HFF-Myc (cell line): ENCODE results near the gene PLBD1.

ENCODE experiments used
- DNase-seq: peaks from one replicate; pipeline ENCODE4 v3.0.0-alpha.2; 2011; ENCODE audit warnings: low read depth; ENCODE audit errors: extremely low read depth
- H3K4me3 ChIP-seq: replicated peaks from 2 replicates; pipeline ENCODE4 v1.5.1; 2011; ENCODE audit warnings: low read depth, mild to moderate bottlenecking, control low read depth, low read length
- TF ChIP-seq, protein P1 (sequence below): IDR thresholded peaks from 2 replicates; pipeline ENCODE4 v1.5.1; 2012; ENCODE audit warnings: mild to moderate bottlenecking, low read depth, low read length, control low read depth; ENCODE audit errors: missing control alignments

PLBD1 gene

DNA sequence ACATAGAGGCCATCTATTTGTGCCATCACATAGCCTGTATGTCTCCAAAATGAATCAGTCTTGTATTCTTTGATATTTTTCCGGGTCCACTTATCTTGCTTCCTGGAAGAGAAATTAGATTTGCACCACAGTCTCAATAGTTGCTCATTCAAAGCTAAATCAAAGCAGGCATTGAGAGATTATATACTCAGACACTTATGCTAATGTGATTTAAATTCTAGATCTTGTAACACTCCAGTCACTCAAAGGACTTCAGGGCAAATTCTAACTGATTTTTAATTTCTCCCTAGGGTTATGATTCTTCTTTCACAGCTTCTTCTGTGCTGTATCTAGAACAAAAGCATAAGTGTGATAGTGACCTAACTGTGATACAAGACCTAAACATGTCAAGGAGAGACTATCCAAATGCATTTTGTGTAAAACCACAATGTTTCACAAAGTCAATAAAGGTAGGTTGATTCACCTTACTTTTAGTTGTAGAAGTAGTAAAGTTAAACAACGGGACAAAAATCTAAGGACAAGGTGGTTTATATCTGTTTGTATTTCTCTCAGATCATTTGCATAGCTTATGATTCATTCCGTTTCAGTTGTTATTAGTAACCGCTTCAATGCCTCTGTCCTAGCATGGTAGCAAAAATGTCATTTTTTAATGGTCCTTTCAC is 26.8 kb downstream of the PLBD1 start:
- TF ChIP-seq, protein P1, sequence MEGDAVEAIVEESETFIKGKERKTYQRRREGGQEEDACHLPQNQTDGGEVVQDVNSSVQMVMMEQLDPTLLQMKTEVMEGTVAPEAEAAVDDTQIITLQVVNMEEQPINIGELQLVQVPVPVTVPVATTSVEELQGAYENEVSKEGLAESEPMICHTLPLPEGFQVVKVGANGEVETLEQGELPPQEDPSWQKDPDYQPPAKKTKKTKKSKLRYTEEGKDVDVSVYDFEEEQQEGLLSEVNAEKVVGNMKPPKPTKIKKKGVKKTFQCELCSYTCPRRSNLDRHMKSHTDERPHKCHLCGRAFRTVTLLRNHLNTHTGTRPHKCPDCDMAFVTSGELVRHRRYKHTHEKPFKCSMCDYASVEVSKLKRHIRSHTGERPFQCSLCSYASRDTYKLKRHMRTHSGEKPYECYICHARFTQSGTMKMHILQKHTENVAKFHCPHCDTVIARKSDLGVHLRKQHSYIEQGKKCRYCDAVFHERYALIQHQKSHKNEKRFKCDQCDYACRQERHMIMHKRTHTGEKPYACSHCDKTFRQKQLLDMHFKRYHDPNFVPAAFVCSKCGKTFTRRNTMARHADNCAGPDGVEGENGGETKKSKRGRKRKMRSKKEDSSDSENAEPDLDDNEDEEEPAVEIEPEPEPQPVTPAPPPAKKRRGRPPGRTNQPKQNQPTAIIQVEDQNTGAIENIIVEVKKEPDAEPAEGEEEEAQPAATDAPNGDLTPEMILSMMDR = no peak
- no peak for DNase-seq
- H3K4me3 ChIP-seq = no peak overlapping the region

DNA sequence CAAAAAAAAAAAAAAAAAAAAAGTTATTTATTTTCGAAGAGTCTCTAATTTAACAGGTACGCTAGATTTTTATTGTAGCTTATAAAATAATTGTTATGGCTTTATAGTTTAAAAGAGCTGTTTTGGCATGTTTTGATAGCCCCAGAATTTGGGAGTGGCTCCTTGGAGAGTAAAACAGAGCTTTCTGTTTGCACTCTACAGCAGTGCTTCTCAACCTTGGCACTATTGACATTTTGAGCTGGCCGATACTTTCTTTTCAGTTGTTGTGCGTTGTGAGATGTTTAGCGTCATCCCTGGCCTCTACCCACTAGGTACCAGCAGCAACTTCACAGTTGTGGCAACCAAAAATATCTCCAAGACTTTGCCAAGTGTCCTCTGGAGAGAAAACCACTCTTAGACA is 30.6 kb downstream of the PLBD1 start:
- TF ChIP-seq, protein P1 = no peak
- H3K4me3 ChIP-seq = no peak overlapping the region
- no peak for DNase-seq

DNA sequence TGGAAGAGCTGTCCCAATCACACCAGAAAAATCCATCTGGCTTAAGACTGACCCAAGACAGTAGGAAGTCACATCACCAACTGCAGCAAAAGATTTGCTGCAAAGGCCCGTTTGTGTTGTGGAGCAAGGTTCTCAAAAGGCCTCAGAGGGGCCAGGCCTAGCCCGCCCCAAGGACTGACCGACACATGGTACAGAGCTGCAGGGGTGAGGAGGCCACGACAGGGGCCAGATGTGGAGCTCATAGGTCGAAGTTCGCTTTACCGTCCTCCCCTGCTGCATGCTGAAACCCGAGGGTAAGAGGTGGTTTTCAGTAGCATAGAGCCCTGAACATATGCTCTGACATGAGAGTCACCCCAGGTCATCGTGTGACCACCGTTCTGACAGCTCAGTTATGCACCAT is 35.5 kb downstream of the PLBD1 start:
- DNase-seq = no peak
- no peak overlapping the region for H3K4me3 ChIP-seq
- TF ChIP-seq, protein P1 = no peak

DNA sequence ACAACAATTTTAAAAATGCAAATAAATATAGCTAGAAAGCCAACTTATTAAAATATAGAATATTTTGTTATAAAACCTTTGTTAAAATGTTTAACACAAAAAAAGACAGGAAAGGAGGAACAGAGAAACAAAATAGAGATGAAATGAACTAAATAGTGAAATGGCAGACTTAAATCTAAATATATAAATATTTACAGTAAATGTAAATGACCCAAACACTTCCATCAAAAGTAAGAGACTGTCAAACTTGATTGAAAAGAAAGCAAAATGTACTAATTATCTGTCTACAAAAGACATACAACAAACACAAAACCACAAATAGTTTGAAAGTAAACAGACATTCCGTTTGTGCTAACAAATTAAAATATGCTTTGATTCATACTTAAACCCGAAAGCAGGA is 41.7 kb downstream of the PLBD1 start:
- no peak overlapping the region for H3K4me3 ChIP-seq
- no peak for DNase-seq
- TF ChIP-seq, protein P1 = no peak

DNA sequence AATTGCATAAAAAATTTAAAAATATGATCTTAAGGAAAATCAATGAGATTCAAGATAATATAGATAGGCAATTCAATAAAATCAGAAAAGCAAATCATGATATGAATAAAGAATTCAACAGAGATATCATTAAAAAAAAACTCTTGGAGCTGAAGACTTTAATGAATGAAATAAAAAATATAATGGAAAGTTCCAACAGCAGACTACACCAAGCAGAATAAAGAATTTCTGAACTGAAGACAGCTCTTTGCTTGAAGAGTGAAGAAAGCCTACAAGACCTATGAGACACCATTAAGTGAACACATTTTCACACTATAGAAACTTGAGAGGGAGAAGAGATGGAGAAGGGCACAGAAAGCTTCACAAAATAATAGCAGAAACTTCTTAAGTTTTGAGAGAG is 45.9 kb downstream of the PLBD1 start:
- H3K4me3 ChIP-seq = no peak overlapping the region
- TF ChIP-seq, protein P1 = no peak
- no peak for DNase-seq

DNA sequence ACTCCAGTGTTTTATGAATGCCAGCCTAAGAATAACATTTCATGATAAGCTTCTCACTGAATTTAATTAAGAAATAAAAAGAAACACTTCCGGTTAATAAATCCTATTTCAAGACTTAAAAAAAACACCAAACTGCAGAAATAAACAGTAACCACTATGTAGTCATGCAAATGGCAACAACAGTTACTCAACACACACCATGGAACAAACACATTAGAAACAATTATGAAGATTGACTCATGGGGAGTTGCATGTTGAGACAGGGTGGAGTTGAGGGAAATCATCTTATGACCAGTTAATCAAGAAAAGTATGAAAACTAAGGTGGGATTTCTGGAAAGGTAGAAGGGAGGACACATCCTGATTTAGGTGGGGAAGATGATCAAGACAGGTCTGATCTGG is 52.7 kb downstream of the PLBD1 start:
- no peak overlapping the region for H3K4me3 ChIP-seq
- TF ChIP-seq, protein P1 = no peak
- DNase-seq = no peak
